ENCODE results near the gene RNF14.

DNA sequence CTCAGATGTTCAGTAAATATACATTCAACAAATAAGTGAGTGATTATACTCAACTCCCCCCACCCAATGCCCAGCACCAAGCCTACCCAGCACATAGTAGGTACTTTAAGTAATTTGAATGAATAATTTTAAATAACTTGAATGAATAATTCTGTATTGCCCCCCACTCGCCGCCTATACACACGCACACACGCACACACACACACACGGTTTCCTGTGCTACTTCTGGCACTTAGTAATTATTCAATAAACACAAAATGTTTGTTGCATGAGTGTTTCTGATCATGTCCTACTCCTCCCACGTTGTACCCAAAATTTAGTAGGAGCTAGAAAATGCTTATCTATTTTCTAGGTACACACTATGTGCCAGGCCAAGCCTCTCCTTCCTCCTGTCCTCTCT lies 27.1 kb upstream of the RNF14 start:
- TF ChIP-seq, protein P1, sequence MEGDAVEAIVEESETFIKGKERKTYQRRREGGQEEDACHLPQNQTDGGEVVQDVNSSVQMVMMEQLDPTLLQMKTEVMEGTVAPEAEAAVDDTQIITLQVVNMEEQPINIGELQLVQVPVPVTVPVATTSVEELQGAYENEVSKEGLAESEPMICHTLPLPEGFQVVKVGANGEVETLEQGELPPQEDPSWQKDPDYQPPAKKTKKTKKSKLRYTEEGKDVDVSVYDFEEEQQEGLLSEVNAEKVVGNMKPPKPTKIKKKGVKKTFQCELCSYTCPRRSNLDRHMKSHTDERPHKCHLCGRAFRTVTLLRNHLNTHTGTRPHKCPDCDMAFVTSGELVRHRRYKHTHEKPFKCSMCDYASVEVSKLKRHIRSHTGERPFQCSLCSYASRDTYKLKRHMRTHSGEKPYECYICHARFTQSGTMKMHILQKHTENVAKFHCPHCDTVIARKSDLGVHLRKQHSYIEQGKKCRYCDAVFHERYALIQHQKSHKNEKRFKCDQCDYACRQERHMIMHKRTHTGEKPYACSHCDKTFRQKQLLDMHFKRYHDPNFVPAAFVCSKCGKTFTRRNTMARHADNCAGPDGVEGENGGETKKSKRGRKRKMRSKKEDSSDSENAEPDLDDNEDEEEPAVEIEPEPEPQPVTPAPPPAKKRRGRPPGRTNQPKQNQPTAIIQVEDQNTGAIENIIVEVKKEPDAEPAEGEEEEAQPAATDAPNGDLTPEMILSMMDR (conservative IDR thresholded peaks at IDR 0.05; ENCODE audit: low read length) = no peak
- no peak for TF ChIP-seq EZH2phosphoT487 (IDR thresholded peaks at IDR 0.05; ENCODE audit: borderline replicate concordance)
